CD4-positive, alpha-beta T cell treated with Interleukin-10 for 1 hour (primary cell): ENCODE results near the gene ZNHIT1.
"Not testable (repeated sequence)": the region's sequence is repeated elsewhere in the genome, so short reads cannot be mapped to it uniquely, and the experiment has no call there.

Experiments
- DNase-seq: peaks from one replicate; pipeline ENCODE4 v3.0.0-alpha.2; 2020

ZNHIT1 gene

GRCh38 chr7:101243646-101244374 is 25.8 kb downstream of the ZNHIT1 start:
- no peak for DNase-seq

DNA sequence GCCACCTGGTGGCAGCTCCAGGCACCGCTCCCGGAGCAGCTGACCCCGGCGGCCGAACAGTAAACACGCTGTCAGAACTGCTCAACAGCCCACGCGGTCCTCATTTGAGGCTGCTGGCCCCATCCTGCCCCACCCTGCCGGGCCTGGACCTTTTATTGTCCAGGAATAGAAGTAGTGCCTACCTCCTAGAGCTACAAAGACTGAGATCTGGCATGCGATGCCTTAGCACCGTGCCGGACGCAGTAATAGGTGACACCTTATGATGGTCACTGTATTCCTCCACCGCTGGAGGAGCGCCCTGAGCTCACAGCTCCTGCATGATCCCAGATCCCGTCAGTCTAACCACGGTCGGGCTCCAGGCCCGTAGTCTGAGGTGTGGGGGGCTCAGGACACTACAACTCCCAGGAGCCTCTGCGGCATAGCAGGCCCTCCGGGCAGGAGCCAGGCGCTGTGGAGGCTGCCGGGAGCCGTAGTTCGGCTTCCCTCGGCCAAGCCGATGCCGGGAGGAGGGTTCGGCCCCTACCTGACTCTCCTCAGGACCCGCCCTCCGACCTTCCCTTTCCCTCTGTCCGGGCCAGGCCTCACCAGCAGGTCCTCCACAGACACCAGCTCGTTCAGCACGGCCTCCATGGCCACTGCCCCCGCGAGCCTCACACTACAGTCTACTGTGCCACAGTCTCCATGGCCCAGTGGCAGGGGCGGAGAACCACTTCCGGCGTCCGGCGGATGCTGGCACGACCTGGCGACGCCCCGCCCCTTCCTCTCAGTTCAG is 26.6 kb downstream of the ZNHIT1 start, which contains the start of gene FIS1:
FIS1 (minus strand) TSS at position 707 of the 772 bp plus-strand sequence; CDS start at position 630, 77 bp downstream.
- peak; percentile 92 for DNase-seq

- DNase-seq: no peak
Observed at GRCh38 chr7:101245147-101245668, 27.2 kb downstream of the ZNHIT1 start.

DNA sequence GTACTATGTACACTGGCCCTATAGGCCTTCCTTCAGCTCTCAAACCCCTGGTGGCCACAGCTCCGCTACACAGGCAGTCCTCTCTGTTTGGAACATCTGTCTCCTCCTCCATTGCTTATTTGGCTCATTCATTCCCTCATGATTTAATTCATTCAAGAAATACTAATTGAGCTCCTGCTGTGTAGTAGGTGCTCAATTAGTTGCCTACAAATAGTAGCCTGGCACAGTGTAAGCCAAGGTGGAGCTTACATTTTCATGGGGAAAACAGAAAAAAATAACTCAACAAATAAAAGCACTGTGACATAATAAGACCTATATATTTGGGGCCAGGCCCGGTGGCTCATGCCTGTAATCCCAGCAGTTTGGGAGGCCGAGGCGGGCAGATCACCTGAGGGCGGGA is 30.3 kb downstream of the ZNHIT1 start:
- no peak for DNase-seq

DNA sequence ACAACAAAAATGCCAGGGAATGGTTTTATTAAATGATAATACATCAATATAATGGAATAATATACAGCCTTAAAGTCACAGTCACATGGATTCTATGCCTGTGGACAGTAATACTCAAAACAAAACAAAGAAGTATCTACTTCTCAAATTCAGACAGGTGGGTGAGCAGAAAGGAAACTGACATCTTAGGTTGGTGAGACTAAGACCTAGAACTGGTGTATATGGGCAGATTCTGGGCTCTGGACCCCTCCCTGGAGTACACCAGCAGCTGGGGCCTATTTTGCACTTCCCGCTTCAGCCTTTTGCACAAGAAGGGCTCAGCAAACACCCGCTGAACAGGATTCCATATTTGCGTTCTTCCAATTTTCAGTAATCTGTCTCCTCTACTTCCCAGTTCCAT is 32.4 kb downstream of the ZNHIT1 start:
- no peak for DNase-seq

DNA sequence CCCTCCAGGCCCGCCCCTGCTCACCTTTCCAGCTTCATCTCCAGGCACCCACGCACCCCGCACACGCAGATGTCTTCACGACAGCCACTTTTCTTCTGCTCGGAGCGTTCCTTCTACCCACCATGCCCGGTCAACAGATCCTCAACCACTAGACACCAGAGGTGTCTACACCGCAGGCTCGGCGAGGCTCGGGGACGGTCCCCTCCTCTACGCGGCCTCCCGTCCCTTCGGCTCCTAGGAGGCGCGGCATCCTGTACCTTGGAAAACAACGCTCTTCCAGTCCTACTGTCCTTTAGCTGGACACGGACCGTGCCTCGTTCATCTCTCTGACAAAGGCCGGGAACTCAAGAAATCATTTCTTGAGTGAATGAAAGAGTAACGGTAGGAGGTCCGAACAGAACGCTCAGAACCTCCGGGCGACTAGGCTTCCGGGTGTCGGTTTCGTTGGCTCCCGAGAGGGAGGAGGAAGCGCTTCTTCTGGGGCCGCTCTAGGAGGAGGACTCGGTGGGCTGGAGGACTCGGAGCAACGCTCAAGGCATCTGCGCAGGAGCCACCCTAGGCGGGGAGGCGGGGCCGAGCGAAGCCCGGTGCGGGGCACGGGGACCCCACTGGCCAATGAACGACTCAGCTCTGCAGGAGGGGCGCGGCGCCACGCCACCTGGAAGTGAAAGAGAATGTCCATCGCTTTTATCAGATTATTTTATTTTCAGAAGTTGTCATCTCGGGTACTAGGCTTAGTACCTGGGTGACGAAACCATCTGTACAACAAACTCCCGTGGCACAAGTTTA is 34.1 kb downstream of the ZNHIT1 start:
- DNase-seq: peak; percentile 99

- DNase-seq: not testable (repeated sequence)
Observed at GRCh38 chr7:101253199-101253598, 35.2 kb downstream of the ZNHIT1 start.

DNA sequence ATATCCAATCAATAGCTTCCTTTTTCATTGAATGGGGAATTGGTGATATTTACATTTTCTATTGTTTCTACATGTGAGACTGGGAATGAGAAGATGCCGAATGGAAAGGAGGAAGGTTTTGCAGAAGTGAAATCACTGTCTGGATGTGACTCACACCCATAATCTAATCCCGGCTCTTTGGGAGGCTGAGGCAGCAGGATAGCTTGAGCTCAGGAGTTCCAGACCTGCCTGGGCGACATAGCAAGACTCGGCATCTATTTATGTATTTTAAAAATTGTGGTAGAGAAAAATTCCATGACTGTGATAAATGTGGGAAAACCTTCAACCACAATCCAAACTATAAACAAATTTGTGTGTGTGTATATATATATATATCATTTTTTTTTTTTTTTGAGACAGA is 37.8 kb downstream of the ZNHIT1 start:
- no peak for DNase-seq

DNA sequence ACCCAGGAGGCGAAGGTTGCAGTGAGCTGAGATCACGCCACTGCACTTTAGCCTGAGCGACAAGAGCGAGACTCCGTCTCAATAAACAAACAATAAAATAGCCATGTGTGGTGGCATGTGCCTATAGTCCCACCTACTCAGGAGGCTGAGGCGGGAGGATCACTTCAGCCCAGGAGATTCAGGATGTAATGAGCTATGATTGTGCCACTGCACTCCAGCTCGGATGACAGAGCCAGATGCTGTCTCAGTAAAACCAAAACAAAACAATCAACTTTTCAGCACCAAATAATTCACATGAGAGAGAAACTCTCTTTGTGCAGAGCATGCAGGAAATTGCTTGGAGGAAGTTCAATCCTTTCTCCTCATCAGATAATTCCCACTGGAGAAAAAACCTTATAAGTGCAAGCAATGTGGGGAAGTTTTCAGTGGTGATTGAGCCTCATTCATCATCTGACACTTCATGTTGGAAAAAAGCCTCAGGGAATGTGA is 40.3 kb downstream of the ZNHIT1 start:
- no peak for DNase-seq

DNA sequence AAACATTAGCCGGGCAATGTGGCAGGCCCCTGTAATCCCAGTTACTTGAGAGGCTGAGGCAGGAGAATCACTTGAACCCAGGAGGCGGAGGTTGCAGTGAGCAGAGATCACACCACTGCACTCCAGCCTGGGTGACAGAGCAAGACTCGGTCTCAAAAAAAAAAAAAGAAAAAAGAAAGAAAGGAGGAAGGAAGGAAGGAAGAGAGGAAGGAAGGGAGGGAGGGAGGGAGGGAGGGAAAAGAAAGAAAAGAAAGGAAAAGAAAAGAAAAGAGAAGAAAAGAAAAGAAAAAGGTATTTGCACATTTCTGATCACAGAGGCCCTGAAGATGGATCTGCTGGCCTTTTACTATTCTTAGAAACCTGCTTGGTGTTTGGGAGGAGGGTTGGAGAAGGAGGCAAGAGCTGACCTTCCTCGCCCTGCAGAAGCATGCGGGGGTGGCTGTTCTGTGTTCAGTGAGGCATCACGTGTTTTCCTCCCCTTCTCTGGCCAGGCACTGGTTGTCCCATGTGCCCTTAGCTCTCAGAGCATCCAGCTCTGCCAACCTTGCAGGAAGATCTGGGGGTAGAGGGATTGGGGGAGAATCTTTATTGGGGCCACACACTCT is 46.2 kb downstream of the ZNHIT1 start:
- DNase-seq: not testable (repeated sequence)

GRCh38 chr7:101265622-101266516 is 47.9 kb downstream of the ZNHIT1 start:
- no peak for DNase-seq

GRCh38 chr7:101269664-101270063 is 51.7 kb downstream of the ZNHIT1 start:
- no peak for DNase-seq

DNA sequence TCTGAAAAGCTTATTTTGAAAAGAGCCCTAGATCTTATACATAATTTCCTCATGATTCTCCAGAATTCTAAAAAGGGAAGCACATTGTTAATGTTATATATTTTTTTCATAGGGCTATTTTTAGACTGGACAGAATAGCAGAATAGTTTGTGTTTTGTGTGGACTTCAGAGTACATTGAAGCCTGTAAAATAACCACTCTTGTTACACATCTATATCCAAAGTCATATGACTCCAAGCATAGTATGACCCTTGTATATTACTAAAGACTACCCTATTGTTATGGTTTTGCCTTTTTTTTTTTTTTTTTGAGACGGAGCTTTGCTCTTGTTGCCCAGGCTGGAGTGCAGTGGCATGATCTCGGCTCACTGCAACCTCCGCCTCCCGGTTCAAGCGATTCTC is 53.1 kb downstream of the ZNHIT1 start:
- no peak for DNase-seq

DNA sequence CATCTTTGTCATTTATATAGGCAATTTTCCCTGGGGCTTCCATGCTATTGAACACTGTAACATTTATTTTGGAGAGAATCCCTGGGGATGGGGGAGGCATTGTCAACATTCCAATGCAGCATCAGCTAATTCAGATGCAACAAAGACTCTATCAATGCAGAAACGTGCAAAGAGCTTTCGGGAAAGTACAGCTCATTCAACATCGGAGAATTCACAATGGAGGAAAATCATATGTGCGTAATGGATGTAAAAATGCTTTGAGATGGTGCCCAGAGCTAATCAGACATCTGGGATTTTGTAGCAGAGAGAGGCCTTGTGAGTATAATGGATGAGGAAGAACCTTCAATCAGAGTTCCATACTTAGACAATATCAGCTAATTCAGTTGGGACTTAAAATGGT is 55.2 kb downstream of the ZNHIT1 start:
- DNase-seq: no peak
